ENCODE measurements around the gene FASTKD3.

The FASTKD3 gene

GRCh38 chr5:7851617-7852289, 17.1 kb downstream of the FASTKD3 start:
- in situ Hi-C loops (cut with HindIII; ENCODE audit: low sequenced_read_pairs): no loop called here
- DNase-seq (ENCODE audit: low read depth, low spot score): no peak
- no peak overlapping the region for H3K4me3 ChIP-seq (ENCODE audit: low read depth, low read length)
- TF ChIP-seq, protein P1, sequence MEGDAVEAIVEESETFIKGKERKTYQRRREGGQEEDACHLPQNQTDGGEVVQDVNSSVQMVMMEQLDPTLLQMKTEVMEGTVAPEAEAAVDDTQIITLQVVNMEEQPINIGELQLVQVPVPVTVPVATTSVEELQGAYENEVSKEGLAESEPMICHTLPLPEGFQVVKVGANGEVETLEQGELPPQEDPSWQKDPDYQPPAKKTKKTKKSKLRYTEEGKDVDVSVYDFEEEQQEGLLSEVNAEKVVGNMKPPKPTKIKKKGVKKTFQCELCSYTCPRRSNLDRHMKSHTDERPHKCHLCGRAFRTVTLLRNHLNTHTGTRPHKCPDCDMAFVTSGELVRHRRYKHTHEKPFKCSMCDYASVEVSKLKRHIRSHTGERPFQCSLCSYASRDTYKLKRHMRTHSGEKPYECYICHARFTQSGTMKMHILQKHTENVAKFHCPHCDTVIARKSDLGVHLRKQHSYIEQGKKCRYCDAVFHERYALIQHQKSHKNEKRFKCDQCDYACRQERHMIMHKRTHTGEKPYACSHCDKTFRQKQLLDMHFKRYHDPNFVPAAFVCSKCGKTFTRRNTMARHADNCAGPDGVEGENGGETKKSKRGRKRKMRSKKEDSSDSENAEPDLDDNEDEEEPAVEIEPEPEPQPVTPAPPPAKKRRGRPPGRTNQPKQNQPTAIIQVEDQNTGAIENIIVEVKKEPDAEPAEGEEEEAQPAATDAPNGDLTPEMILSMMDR (IDR thresholded peaks at IDR 0.05; ENCODE audit: low read depth, low read length): no peak

GRCh38 chr5:7851240-7851592, 17.6 kb downstream of the FASTKD3 start:
- in situ Hi-C loops (cut with HindIII; ENCODE audit: low sequenced_read_pairs): no loop called here
- TF ChIP-seq, protein P1 (IDR thresholded peaks at IDR 0.05; ENCODE audit: low read depth, low read length): no peak
- DNase-seq (ENCODE audit: low read depth, low spot score): no peak
- peak overlapping the region; percentile 36 for H3K4me3 ChIP-seq (ENCODE audit: low read depth, low read length)

DNA sequence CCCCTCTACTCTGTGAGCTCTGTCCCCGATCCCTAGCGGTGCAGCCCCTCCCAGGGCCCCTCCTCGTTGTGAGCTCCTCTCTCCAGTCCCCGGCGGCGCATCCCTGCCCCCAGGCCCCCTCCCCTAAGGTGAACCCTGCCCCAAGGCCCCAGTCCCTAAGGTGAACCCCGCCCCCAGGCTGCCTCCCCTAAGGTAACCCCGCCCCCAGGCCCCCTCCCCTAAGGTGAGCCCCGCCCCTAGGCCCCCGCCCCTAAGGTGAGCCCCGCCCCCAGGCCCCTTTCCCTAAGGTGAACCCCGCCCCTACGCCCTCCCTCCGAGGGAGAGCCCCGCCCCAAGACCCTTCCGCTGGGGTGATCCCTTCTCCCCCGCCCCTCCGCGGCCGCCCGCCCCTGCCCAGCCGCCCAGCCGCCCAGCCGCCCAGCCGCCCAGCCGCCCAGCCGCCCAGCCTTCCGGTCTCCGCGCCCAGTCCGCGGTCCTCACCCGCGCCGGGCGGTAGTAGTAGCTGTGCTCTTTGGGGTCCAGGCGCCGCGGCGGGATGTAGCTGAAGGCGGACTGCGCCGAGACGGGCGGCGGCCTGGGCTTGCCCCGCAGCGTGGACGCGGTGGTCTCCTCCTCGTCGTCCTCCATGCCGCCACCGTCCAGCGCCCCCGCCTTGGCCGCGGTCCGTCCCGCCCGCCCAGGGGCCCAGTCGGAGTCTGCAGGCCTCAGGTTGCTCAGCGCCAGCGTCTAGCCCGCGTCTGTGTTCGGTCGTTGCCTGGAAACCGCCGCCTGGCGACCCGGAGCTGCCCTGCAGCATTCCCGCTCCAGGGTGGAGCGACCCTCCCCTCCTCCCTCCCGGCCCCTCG, 18.2 kb downstream of the FASTKD3 start, which contains the start of gene CFAP90:
Gene CFAP90 (minus strand): TSS at position 739 of the 845 bp plus-strand sequence. CDS start 112 bp downstream, at position 627.
- peak; percentile 41 for DNase-seq (ENCODE audit: low read depth, low spot score)
- H3K4me3 ChIP-seq (ENCODE audit: low read depth, low read length): peak within 1 kb of the TSS; percentile 38
- in situ Hi-C loops (cut with HindIII; ENCODE audit: low sequenced_read_pairs): no loop called here
- TF ChIP-seq, protein P1 (IDR thresholded peaks at IDR 0.05; ENCODE audit: low read depth, low read length): peak; percentile 59

DNA sequence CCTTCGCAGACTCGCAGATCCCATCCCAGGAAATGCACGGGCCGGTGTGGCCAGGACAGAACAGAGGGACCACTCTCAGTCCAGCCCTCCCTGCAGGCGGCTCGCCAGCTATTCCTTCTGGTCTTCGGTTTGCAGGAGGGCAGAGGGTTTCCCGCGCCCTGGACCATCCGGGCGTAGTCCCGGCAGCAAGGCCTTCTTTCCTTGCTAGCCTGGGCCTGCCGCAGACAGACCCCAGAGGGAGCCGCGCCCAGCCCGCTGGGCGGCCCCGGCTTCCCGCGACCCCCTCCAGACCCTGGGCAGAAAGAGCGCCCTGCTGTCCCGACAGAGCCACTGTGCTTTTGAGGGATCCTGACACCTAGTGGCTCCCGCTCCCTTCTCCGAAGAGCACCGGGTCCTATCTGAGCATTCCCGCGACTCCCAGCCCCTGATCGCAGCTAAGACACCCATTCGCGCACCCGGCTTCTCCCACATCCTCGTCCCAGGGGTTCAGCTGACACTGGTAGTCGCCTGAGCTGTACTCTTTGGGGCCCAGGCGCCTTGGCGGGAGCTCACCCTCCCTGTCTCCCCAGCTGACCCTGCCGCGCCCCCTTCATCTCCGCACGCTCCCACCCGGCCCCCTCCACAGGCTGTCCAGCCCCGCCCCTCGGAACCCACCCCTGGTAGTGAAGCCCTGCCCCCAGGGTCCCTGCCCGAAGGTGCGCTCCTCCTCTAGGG, 19.0 kb downstream of the FASTKD3 start:
- TF ChIP-seq, protein P1 (IDR thresholded peaks at IDR 0.05; ENCODE audit: low read depth, low read length): peak; percentile 31
- no peak for DNase-seq (ENCODE audit: low read depth, low spot score)
- in situ Hi-C loops (cut with HindIII; ENCODE audit: low sequenced_read_pairs): no loop called here
- H3K4me3 ChIP-seq (ENCODE audit: low read depth, low read length): peak overlapping the region; percentile 38

DNA sequence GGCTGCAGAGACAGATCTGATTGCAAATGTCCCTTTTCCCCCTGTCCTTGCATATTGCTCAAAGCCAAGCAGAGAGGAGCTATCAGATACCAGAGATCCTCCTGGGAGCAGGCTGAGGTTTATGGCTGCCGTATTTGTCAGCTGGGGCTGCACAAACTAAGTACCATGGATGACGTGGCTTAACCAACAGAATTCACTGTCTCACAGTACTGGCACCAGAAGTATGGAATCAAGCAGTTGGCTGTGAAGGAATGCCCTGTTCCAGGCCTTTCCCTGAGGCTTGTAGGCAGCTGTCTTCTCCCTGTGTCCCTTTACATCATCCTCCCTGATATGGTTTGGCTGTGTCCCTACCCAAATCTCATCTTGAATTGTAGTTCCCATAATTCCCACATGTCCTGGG, 20.5 kb downstream of the FASTKD3 start:
- DNase-seq (ENCODE audit: low read depth, low spot score): no peak
- TF ChIP-seq, protein P1 (IDR thresholded peaks at IDR 0.05; ENCODE audit: low read depth, low read length): no peak
- in situ Hi-C loops (cut with HindIII; ENCODE audit: low sequenced_read_pairs): no loop called here
- no peak overlapping the region for H3K4me3 ChIP-seq (ENCODE audit: low read depth, low read length)

GRCh38 chr5:7846327-7846726, 22.5 kb downstream of the FASTKD3 start:
- TF ChIP-seq, protein P1 (IDR thresholded peaks at IDR 0.05; ENCODE audit: low read depth, low read length): no peak
- no peak overlapping the region for H3K4me3 ChIP-seq (ENCODE audit: low read depth, low read length)
- in situ Hi-C loops (cut with HindIII; ENCODE audit: low sequenced_read_pairs): no loop called here
- DNase-seq (ENCODE audit: low read depth, low spot score): no peak
